Stimulated activated CD4-positive, alpha-beta T cell treated with anti-CD3 and anti-CD28 coated beads, Interleukin-2, amount 100 ng/mL, for 48 hours (primary cell): ENCODE measurements around the gene C11orf86.
"Not testable (repeated sequence)": the region's sequence is repeated elsewhere in the genome, so short reads cannot be mapped to it uniquely, and the experiment has no call there.

Experiments
- DNase-seq, 2 donors: peaks; one replicate each; pipeline ENCODE4 v3.0.0-alpha.2; 2020

Gene C11orf86

GRCh38 chr11:66967670-66968425 lies 7.3 kb upstream of the C11orf86 start:
- no peak for DNase-seq

GRCh38 chr11:66969584-66970225 lies 5.4 kb upstream of the C11orf86 start:
- DNase-seq = no peak

- no peak for DNase-seq
Observed at GRCh38 chr11:66970371-66970806, 4.7 kb upstream of the C11orf86 start.

- DNase-seq = peak in 1 of 2 donors; percentile 16
Observed at GRCh38 chr11:66970807-66971442, 4.2 kb upstream of the C11orf86 start.

- no peak for DNase-seq
Observed at GRCh38 chr11:66971488-66971887, 3.6 kb upstream of the C11orf86 start.

GRCh38 chr11:66973956-66974580 lies 1.0 kb upstream of the C11orf86 start:
- DNase-seq = no peak

GRCh38 chr11:66975405-66976027 lies 412 bp downstream of the C11orf86 start:
- DNase-seq = no peak

GRCh38 chr11:66976028-66976467 lies 944 bp downstream of the C11orf86 start:
- peak; percentile 24 to 26 for DNase-seq

GRCh38 chr11:66976925-66977324 lies 1.8 kb downstream of the C11orf86 start:
- no peak for DNase-seq

GRCh38 chr11:66978229-66978628 lies 3.1 kb downstream of the C11orf86 start:
- no peak for DNase-seq

GRCh38 chr11:66978717-66979116 lies 3.6 kb downstream of the C11orf86 start:
- DNase-seq = no peak

- DNase-seq = no peak
Observed at GRCh38 chr11:66979336-66979980, 4.4 kb downstream of the C11orf86 start.

- DNase-seq = no peak
Observed at GRCh38 chr11:66981976-66982578, 7.0 kb downstream of the C11orf86 start.

GRCh38 chr11:66983275-66983924 lies 8.3 kb downstream of the C11orf86 start:
- DNase-seq = no peak

- no peak for DNase-seq
Observed at GRCh38 chr11:66985508-66986177, 10.5 kb downstream of the C11orf86 start.

GRCh38 chr11:66986178-66986545 lies 11.1 kb downstream of the C11orf86 start:
- DNase-seq = no peak

- no peak for DNase-seq
Observed at GRCh38 chr11:66987158-66987620, 12.1 kb downstream of the C11orf86 start.

- no peak for DNase-seq
Observed at GRCh38 chr11:66987924-66988637, 13.0 kb downstream of the C11orf86 start.

- not testable (repeated sequence) for DNase-seq
Observed at GRCh38 chr11:66988741-66989140, 13.6 kb downstream of the C11orf86 start.

- not testable (repeated sequence) for DNase-seq
Observed at GRCh38 chr11:66989360-66989759, 14.3 kb downstream of the C11orf86 start.
